Thoracic aorta (tissue), 2 donors: ENCODE measurements around the gene FSD1L. TPM values are rescaled to one million over a fixed set of nuclear protein-coding genes. Genes with fewer than 3 reads are reported as not detected.
A peak's percentile ranks its signal among the peaks of the same experiment; 100 is the strongest.
"Not testable (repeated sequence)": the region's sequence is repeated elsewhere in the genome, so short reads cannot be mapped to it uniquely, and the experiment has no call there.

Experiments used
- ATAC-seq: fragments of 150-250 bp; one replicate; pipeline ENCODE4 v1.8.0; 2017; ENCODE audit warnings: low read depth; ENCODE audit not compliant: insufficient number of reproducible peaks, low FRiP score
- DNase-seq: peaks from one replicate; pipeline ENCODE4 v3.0.0-alpha.2; 2020; ENCODE audit warnings: low spot score
- H3K27ac ChIP-seq, 2 donors: fragments of 200-600 bp; sonication (generic); 1 replicate in 1 of 2; 2 replicates in 1 of 2; pipeline ENCODE4 v1.5.1; 2016; ENCODE audit warnings: mild to moderate bottlenecking in 2 of 2, moderate library complexity in 2 of 2
- H3K27me3 ChIP-seq: fragments of 200-600 bp; sonication (generic); replicated peaks from 2 replicates; pipeline ENCODE4 v1.6.0; 2016; ENCODE audit warnings: mild to moderate bottlenecking; ENCODE audit not compliant: insufficient read depth
- H3K36me3 ChIP-seq: fragments of 200-600 bp; sonication (generic); one replicate; pipeline ENCODE4 v1.5.1; 2016
- H3K4me1 ChIP-seq, 2 donors: fragments of 200-600 bp; sonication (generic); 1 replicate in 1 of 2; 2 replicates in 1 of 2; pipeline versions ENCODE4 v1.5.1 to v1.6.0; 2016; ENCODE audit warnings: low read depth in 2 of 2, mild to moderate bottlenecking in 1 of 2; ENCODE audit not compliant: control insufficient read depth in 1 of 2
- H3K4me3 ChIP-seq: fragments of 200-600 bp; sonication (generic); 2 replicates; pipeline ENCODE4 v1.5.1; 2016; ENCODE audit warnings: mild to moderate bottlenecking
- H3K9me3 ChIP-seq: fragments of 200-600 bp; sonication (generic); 2 replicates; pipeline ENCODE4 v1.5.1; 2016
- CTCF ChIP-seq: fragments of 200-600 bp; sonication (generic); IDR thresholded peaks from one replicate; pipeline ENCODE4 v1.5.1; 2019; ENCODE audit warnings: antibody characterized with exemption
- total RNA-seq, 2 donors: library from RNA; depleted of rRNA; stranded (reverse); fragments of >200 nt; gene quantifications; one replicate each; pipeline versions ENCODE4 v1.1.0 to v1.2.3, GENCODE V29; 2016

FSD1L gene
- total RNA-seq, 2 donors from 2014 or later, result 3.5 to 5.1 TPM

GRCh38 chr9:105557804-105558610 is 110.2 kb downstream of the FSD1L start, which contains the start of gene FKTN:
TSS of gene FKTN (plus strand) at chr9:105558131. CDS start at chr9:105575033, 16,902 bp downstream.
- DNase-seq, result peak; percentile 52
- no peaks in the 10 kb centered on the region for H3K27me3 ChIP-seq
- no peak for TF ChIP-seq CTCF
- H3K4me1 ChIP-seq, result peaks cover 6 to 18% of the 10 kb centered on the region in 2 donors
- H3K4me3 ChIP-seq, result peak within 1 kb of the TSS; percentile 94
- ATAC-seq, result peak; percentile 76
- no peaks in the 10 kb centered on the region for H3K36me3 ChIP-seq
- no peaks in the 10 kb centered on the region for H3K9me3 ChIP-seq
- H3K27ac ChIP-seq, result peak within 1 kb of the TSS; percentile 35 to 50

- Histone ChIP-seq H3K36me3 (peaks cover 8% of the 10 kb centered on the region), H3K27me3 (no peaks in the 10 kb centered on the region), H3K4me3 (no peak overlapping the region), H3K9me3 (peaks cover 17% of the 10 kb centered on the region), H3K27ac (no peak overlapping the region), H3K4me1 (no peaks in the 10 kb centered on the region)
- no peak for TF ChIP-seq CTCF
- ATAC-seq, result no peak
- DNase-seq, result no peak
Measured at GRCh38 chr9:105572455-105572854, 124.6 kb downstream of the FSD1L start.

- ATAC-seq, H3K4me3 ChIP-seq, H3K27me3 ChIP-seq, H3K27ac ChIP-seq, H3K4me1 ChIP-seq, H3K36me3 ChIP-seq, DNase-seq, H3K9me3 ChIP-seq: not testable (repeated sequence)
Measured at GRCh38 chr9:105579952-105580351, 132.1 kb downstream of the FSD1L start.

GRCh38 chr9:105581550-105581949 is 133.7 kb downstream of the FSD1L start:
- not testable (repeated sequence) for DNase-seq, ATAC-seq, H3K4me3 ChIP-seq

GRCh38 chr9:105593145-105593544 is 145.3 kb downstream of the FSD1L start:
- peaks cover 4% of the 10 kb centered on the region for H3K36me3 ChIP-seq
- DNase-seq (no peak), ATAC-seq (no peak)
- H3K27ac ChIP-seq, result no peak overlapping the region
- TF ChIP-seq CTCF, result no peak
- H3K27me3 ChIP-seq, result no peaks in the 10 kb centered on the region
- peaks cover 6% of the 10 kb centered on the region for H3K9me3 ChIP-seq
- H3K4me1 ChIP-seq, result no peaks in the 10 kb centered on the region
- H3K4me3 ChIP-seq, result no peak overlapping the region

More at GRCh38 chr9:105581550-105581949, 133.7 kb downstream of the FSD1L start:
- not testable (repeated sequence) for H3K27me3 ChIP-seq, H3K4me1 ChIP-seq, H3K36me3 ChIP-seq, H3K27ac ChIP-seq, H3K9me3 ChIP-seq

Other genes starting within 250 kb of the FSD1L start
- 10 to 100 TPM; 33.9 to 58.8 TPM for gene SLC44A1, start 203.4 kb upstream of the FSD1L start, total RNA-seq
- 10 to 100 TPM; 10.2 to 20.5 TPM for gene FKTN, start 110.1 kb downstream of the FSD1L start, total RNA-seq
- not detected for gene TAL2, start 214.4 kb downstream of the FSD1L start, total RNA-seq
- gene TMEM38B, start 246.5 kb downstream of the FSD1L start, total RNA-seq, result 1 to 10 TPM; 6.1 to 6.6 TPM